Fibroblast of skin of back (primary cell): ENCODE measurements around the gene CRPPA.
"Not testable (repeated sequence)": the region's sequence is repeated elsewhere in the genome, so short reads cannot be mapped to it uniquely, and the experiment has no call there.

ENCODE experiments used
- DNase-seq: peaks from one replicate; pipeline ENCODE4 v3.0.0-alpha.2; 2013

Gene CRPPA

GRCh38 chr7:16396766-16397500, 24.4 kb downstream of the CRPPA start:
- DNase-seq, result no peak

- no peak for DNase-seq
Observed at GRCh38 chr7:16395121-16395520, 26.2 kb downstream of the CRPPA start.

GRCh38 chr7:16393862-16394422, 27.4 kb downstream of the CRPPA start:
- DNase-seq, result no peak

- DNase-seq, result no peak
Observed at GRCh38 chr7:16392990-16393523, 28.3 kb downstream of the CRPPA start.

GRCh38 chr7:16383786-16384185, 37.6 kb downstream of the CRPPA start:
- not testable (repeated sequence) for DNase-seq

GRCh38 chr7:16383103-16383502, 38.2 kb downstream of the CRPPA start:
- not testable (repeated sequence) for DNase-seq
